OCI-LY1 (cell line): Measurements from ENCODE around the gene RGL4.

Experiments
- H2AFZ ChIP-seq: fragments of 200-600 bp; sonication (generic), shearing (Covaris generic); 2 replicates; pipeline ENCODE4 v1.6.0; 2014; ENCODE audit warnings: antibody characterized with exemption, mild to moderate bottlenecking, low read length
- H3F3A ChIP-seq: fragments of 200-600 bp; sonication (generic), shearing (Covaris generic); 2 replicates; pipeline ENCODE4 v1.6.0; 2014; ENCODE audit warnings: mild to moderate bottlenecking, antibody characterized with exemption, low read length, moderate library complexity; ENCODE audit not compliant: insufficient read depth
- H3K27ac ChIP-seq: fragments of 200-600 bp; sonication (generic); 2 replicates; pipeline ENCODE4 v1.5.1; 2014; ENCODE audit warnings: low read length, mixed run types, mild to moderate bottlenecking, low read depth; ENCODE audit not compliant: poor library complexity, severe bottlenecking
- H3K27me3 ChIP-seq: fragments of 200-600 bp; sonication (generic); 2 replicates; pipeline ENCODE4 v1.6.0; 2014; ENCODE audit warnings: antibody characterized with exemption, mild to moderate bottlenecking, low read length, moderate library complexity; ENCODE audit not compliant: insufficient read depth
- H3K36me3 ChIP-seq: fragments of 200-600 bp; sonication (generic); 2 replicates; pipeline ENCODE4 v1.6.1; 2014; ENCODE audit warnings: mild to moderate bottlenecking, antibody characterized with exemption, low read length, moderate library complexity, mixed read lengths; ENCODE audit not compliant: insufficient read depth
- H3K4me1 ChIP-seq: fragments of 200-600 bp; sonication (generic); 2 replicates; pipeline ENCODE4 v1.5.1; 2014; ENCODE audit warnings: mild to moderate bottlenecking, low read length, moderate library complexity; ENCODE audit not compliant: insufficient read depth, severe bottlenecking
- H3K4me2 ChIP-seq: fragments of 200-600 bp; sonication (generic), shearing (Covaris generic); 2 replicates; pipeline ENCODE4 v1.6.1; 2014; ENCODE audit warnings: low read length
- H3K4me3 ChIP-seq: fragments of 200-600 bp; sonication (generic); 2 replicates; pipeline ENCODE4 v1.5.1; 2014; ENCODE audit warnings: low read length, low read depth, mild to moderate bottlenecking, mixed read lengths; ENCODE audit not compliant: poor library complexity, severe bottlenecking
- H3K79me2 ChIP-seq: fragments of 200-600 bp; shearing (Covaris generic); 2 replicates; pipeline ENCODE4 v1.6.1; 2016; ENCODE audit warnings: mixed run types, low read length, mixed read lengths; ENCODE audit not compliant: insufficient read depth
- H3K9ac ChIP-seq: fragments of 200-600 bp; sonication (generic), shearing (Covaris generic); 2 replicates; pipeline ENCODE4 v1.6.1; 2014; ENCODE audit warnings: mild to moderate bottlenecking, low read length, mixed read lengths
- H3K9me2 ChIP-seq: fragments of 200-600 bp; sonication (generic), shearing (Covaris generic); 2 replicates; pipeline ENCODE4 v1.6.1; 2014; ENCODE audit warnings: low read depth, mild to moderate bottlenecking, low read length, mixed read lengths
- H3K9me3 ChIP-seq: fragments of 200-600 bp; shearing (Covaris generic); 2 replicates; pipeline ENCODE4 v1.6.1; 2014; ENCODE audit warnings: low read length, mixed read lengths
- H4K20me1 ChIP-seq: fragments of 200-600 bp; sonication (generic), shearing (Covaris generic); 2 replicates; pipeline ENCODE4 v1.6.0; 2016; ENCODE audit warnings: mild to moderate bottlenecking, low read length; ENCODE audit not compliant: insufficient read depth
- EZH2 ChIP-seq: fragments of 200-600 bp; sonication (generic), shearing (Covaris generic); IDR thresholded peaks from 2 replicates; pipeline ENCODE4 v1.8.0; 2017; ENCODE audit warnings: borderline replicate concordance, mixed run types, mild to moderate bottlenecking, antibody characterized with exemption, low read length, moderate library complexity, mixed read lengths
- TF ChIP-seq, protein P1 (sequence below): fragments of 200-600 bp; sonication (generic), shearing (Covaris generic); IDR thresholded peaks from 2 replicates; pipeline ENCODE4 v1.5.1; 2017; ENCODE audit warnings: mild to moderate bottlenecking, antibody characterized with exemption, low read length, moderate library complexity, mixed read lengths

Gene RGL4

DNA sequence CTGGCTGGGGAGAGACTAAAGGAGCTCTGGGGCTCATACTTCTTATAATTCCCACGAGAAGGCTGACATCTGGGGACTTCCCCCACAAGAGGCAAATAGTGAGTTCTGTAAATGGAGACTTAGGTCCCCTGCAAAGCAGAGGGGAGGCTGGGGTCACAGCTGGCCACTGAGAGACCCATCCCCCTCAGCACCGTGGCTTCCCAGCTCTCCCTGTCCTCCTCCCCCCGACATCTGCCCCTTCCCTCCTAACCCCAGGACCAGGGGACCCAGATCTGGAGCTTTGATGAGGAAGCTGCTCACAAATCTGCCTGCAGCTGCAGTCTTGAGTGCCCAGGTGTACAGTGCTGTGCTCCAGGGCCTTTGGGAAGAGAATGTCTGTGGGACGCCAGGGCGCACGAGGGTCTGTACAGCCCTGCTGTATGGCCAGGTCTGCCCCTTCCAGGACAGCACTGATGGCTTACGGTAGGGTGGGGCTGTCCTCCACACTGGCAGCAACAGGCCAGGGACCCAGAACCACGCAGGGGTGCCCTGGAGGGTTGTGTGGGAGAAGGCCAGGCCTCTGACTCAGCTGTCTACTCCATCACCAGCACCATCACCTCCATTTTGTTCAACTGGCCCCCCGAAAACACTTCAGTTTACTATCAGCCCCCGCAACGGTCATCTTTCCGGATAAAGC is 1.1 kb downstream of the RGL4 start:
- H3F3A ChIP-seq: no peaks in the 10 kb centered on the region
- no peaks in the 10 kb centered on the region for H3K27me3 ChIP-seq
- peaks cover 13% of the 10 kb centered on the region for H3K4me1 ChIP-seq
- H3K9me2 ChIP-seq: no peaks in the 10 kb centered on the region
- no peak overlapping the region for H3K27ac ChIP-seq
- TF ChIP-seq, protein P1, sequence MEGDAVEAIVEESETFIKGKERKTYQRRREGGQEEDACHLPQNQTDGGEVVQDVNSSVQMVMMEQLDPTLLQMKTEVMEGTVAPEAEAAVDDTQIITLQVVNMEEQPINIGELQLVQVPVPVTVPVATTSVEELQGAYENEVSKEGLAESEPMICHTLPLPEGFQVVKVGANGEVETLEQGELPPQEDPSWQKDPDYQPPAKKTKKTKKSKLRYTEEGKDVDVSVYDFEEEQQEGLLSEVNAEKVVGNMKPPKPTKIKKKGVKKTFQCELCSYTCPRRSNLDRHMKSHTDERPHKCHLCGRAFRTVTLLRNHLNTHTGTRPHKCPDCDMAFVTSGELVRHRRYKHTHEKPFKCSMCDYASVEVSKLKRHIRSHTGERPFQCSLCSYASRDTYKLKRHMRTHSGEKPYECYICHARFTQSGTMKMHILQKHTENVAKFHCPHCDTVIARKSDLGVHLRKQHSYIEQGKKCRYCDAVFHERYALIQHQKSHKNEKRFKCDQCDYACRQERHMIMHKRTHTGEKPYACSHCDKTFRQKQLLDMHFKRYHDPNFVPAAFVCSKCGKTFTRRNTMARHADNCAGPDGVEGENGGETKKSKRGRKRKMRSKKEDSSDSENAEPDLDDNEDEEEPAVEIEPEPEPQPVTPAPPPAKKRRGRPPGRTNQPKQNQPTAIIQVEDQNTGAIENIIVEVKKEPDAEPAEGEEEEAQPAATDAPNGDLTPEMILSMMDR: no peak
- TF ChIP-seq EZH2: no peak
- no peaks in the 10 kb centered on the region for H3K79me2 ChIP-seq
- peaks cover 47% of the 10 kb centered on the region for H3K36me3 ChIP-seq
- H3K9me3 ChIP-seq: no peaks in the 10 kb centered on the region
- no peak overlapping the region for H2AFZ ChIP-seq
- H3K4me2 ChIP-seq: no peak overlapping the region
- no peaks in the 10 kb centered on the region for H4K20me1 ChIP-seq
- H3K4me3 ChIP-seq: no peak overlapping the region
- H3K9ac ChIP-seq: no peak overlapping the region

DNA sequence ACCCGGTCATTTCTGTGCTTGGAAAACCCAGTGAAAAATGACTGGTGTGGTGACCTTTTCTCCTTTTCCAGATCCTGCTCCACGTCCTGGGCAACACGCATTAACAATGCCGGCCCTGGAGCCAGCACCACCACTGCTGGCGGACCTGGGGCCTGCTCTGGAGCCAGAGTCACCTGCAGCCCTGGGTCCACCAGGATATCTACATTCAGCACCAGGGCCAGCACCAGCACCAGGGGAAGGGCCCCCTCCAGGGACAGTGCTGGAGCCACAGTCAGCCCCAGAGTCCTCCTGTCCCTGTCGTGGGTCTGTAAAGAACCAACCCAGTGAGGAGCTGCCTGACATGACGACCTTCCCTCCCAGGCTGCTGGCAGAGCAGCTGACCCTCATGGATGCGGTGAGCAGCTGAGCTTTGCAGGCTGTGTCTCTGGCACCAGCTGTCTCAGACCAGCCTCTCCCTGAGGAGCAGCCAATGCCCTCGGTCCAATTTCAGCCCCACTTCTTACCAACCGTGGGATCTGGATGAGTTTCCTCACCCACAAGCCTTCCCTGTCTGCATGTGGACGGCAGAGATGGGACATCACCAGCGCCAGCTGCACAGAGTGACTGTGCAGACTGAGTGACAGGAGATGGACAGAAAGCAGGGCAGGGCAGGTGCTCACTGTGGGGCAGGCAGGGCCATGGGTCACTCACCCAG is 1.9 kb downstream of the RGL4 start:
- Histone ChIP-seq H3K9ac (no peak overlapping the region), H3K4me2 (no peak overlapping the region), H3K9me3 (no peaks in the 10 kb centered on the region), H3K27me3 (no peaks in the 10 kb centered on the region), H3K9me2 (no peaks in the 10 kb centered on the region), H3K36me3 (peaks cover 47% of the 10 kb centered on the region), H3K4me3 (no peak overlapping the region), H3K79me2 (no peaks in the 10 kb centered on the region), H3F3A (no peaks in the 10 kb centered on the region), H4K20me1 (no peaks in the 10 kb centered on the region), H2AFZ (no peak overlapping the region), H3K4me1 (peaks cover 17% of the 10 kb centered on the region), H3K27ac (no peak overlapping the region)
- TF ChIP-seq, protein P1: no peak
- TF ChIP-seq EZH2: no peak

DNA sequence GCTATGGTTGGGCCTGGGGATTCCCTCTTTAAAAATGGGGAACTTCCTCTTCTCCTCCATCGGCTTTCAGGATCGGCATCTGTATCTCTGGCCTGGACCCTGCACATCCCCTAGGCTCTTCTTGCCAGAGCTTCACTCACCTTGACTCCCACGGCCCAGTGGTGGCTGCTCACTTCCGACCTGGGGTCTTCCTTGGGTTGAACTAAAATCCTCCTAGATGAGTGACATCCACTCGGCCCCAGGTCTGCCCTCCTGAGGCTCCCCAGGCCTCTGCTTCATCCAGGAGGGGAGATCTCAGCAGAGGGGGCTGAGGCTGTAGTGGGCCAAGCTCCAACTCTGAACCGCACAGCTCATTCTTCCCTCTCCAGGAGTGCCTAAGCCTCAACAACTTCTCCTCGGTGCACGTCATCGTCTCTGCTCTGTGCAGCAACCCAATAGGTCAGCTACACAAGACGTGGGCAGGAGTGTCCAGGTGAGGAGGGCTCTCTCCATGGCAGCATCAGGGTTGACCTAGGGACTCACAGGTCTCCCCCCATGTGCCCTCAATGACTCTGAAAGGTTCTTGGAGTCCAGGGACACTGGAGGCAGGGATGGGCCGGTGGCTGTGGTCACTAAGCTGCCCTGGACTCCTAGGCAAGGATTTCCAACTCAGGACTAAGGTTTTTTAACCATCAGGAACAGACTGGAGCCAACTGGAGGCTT is 3.3 kb downstream of the RGL4 start:
- peaks cover 51% of the 10 kb centered on the region for H3K36me3 ChIP-seq
- peaks cover 17% of the 10 kb centered on the region for H3K4me1 ChIP-seq
- no peak overlapping the region for H3K9ac ChIP-seq

More for the DNA sequence above, 3.3 kb downstream of the RGL4 start:
- Histone ChIP-seq H4K20me1 (no peaks in the 10 kb centered on the region), H3K9me2 (no peaks in the 10 kb centered on the region), H3K4me3 (no peak overlapping the region), H3K27me3 (no peaks in the 10 kb centered on the region), H3K27ac (no peak overlapping the region), H3K9me3 (no peaks in the 10 kb centered on the region), H3F3A (no peaks in the 10 kb centered on the region), H3K4me2 (no peak overlapping the region), H2AFZ (no peak overlapping the region), H3K79me2 (no peaks in the 10 kb centered on the region)
- TF ChIP-seq, protein P1: no peak
- no peak for TF ChIP-seq EZH2
